Measurements from ENCODE around the gene HSP90B1. TPM values are rescaled to one million over a fixed set of nuclear protein-coding genes. Genes with fewer than 3 reads are reported as not detected.

Gene HSP90B1
- total and polyA plus RNA-seq, 10 of the 15 experiments (the other 5 are each of a cell fraction or from before 2014, with no cell fraction given), result 254 to 968 (median 560) TPM

DNA sequence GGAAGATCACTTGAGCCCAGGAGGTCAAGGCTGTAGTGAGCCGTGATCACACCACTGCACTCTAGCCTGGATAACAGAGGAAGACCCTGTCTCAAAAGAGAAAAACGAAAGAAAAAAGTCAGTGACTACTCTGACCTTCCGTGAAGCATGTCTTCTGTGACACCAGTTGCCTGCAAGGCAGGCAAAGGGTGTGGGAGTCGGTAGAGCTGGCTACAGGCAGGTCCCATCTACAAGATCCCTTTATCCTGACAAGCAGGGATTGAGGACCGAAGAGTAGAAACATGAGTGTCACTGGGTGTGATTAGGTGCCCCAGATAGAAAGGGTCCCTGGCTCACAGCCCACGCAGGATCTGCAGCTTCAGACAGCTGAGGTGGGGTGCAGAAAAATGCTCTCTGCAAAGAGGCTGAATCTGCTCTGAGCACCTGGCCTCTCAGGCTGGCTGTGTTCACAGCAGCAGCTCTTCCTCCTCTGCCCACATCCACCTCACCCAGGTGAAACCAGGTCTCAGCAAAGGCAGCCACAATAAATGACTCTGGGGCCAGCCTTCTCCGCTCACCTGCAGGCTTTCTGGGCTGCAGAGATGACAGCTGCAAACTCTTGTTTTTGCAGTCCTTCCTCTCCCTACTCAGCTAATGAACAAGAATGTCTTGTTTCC, 28.6 kb upstream of the HSP90B1 start (continued):
- no peak for TF ChIP-seq MEF2B (IDR thresholded peaks at IDR 0.05; ENCODE audit: partially characterized antibody, poor library complexity, severe bottlenecking)
- TF ChIP-seq FOXM1 (IDR thresholded peaks at IDR 0.05; ENCODE audit: low read depth, low read length), result no peak
- TF ChIP-seq, protein P1, sequence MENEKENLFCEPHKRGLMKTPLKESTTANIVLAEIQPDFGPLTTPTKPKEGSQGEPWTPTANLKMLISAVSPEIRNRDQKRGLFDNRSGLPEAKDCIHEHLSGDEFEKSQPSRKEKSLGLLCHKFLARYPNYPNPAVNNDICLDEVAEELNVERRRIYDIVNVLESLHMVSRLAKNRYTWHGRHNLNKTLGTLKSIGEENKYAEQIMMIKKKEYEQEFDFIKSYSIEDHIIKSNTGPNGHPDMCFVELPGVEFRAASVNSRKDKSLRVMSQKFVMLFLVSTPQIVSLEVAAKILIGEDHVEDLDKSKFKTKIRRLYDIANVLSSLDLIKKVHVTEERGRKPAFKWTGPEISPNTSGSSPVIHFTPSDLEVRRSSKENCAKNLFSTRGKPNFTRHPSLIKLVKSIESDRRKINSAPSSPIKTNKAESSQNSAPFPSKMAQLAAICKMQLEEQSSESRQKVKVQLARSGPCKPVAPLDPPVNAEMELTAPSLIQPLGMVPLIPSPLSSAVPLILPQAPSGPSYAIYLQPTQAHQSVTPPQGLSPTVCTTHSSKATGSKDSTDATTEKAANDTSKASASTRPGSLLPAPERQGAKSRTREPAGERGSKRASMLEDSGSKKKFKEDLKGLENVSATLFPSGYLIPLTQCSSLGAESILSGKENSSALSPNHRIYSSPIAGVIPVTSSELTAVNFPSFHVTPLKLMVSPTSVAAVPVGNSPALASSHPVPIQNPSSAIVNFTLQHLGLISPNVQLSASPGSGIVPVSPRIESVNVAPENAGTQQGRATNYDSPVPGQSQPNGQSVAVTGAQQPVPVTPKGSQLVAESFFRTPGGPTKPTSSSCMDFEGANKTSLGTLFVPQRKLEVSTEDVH (IDR thresholded peaks at IDR 0.05; ENCODE audit: low read depth, partially characterized antibody), result no peak
- no peak for TF ChIP-seq TBL1XR1 (IDR thresholded peaks at IDR 0.05; ENCODE audit: low read depth, low read length)
- TF ChIP-seq HDAC6 (IDR thresholded peaks at IDR 0.05; ENCODE audit: unreplicated experiment), result no peak

DNA sequence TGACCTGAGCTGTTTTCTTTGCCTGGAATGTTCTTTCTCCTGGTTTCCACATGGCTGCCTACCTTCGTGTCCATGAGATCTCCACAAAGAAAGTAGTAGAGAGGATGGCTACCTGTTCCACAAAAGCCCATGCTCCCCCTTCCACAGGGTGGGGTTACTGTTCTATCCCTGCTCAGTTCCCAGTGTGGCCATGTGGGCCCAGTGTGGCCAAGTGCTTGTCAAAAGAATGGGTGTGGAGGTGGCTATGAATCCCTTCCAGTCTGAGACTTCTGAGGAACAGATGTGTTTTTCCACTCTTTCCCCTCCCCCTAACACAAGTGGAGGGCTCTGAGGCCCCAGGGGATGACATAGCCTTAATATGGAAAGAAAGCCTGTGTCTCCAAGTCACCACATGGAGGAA, 26.2 kb upstream of the HSP90B1 start:
- Histone ChIP-seq H2AFZ (ENCODE audit: control insufficient read depth, low read depth, low read length) (no peak overlapping the region), H3K27me3 (replicated peaks in 1 of 2; ENCODE audit: control insufficient read depth in 2 of 2, insufficient read depth in 2 of 2, low read length in 1 of 2) (no peaks in the 10 kb centered on the region), H3K9ac (ENCODE audit: control insufficient read depth, insufficient read depth, low read length) (no peak overlapping the region), H3K27ac (ENCODE audit: control insufficient read depth, insufficient read depth) (no peak overlapping the region), H3K36me3 (ENCODE audit: control insufficient read depth in 2 of 2, insufficient read depth in 2 of 2, low read length in 1 of 2) (no peaks in the 10 kb centered on the region), H3K79me2 (ENCODE audit: control insufficient read depth, insufficient read depth, low read length) (no peaks in the 10 kb centered on the region), H4K20me1 (ENCODE audit: control insufficient read depth, insufficient read depth) (no peaks in the 10 kb centered on the region), H3K4me3 (no peak overlapping the region), H3K9me3 (replicated peaks; ENCODE audit: control insufficient read depth, insufficient read depth, low read length) (no peaks in the 10 kb centered on the region), H3K4me1 (ENCODE audit: control insufficient read depth, insufficient read depth, low read length) (peaks cover 16% of the 10 kb centered on the region), H3K4me2 (ENCODE audit: control insufficient read depth, insufficient read depth) (no peak overlapping the region)
- DNase-seq (ENCODE audit: low read depth, low spot score), result no peak
- ChIA-PET RAD21 (ENCODE audit: unreplicated experiment) (no interaction called here), CTCF (interaction anchor here (2.0 kb wide), 1 partner anchor 9 kb away, joined by 7 read pairs; no protein-coding TSS in a partner anchor), SMC1A (ENCODE audit: uncharacterized antibody, unreplicated experiment) (interaction anchor here (1.5 to 2.5 kb wide), 2 partner anchors 17 to 36 kb away, joined by 3 to 8 read pairs; no protein-coding TSS in a partner anchor), POLR2A (no interaction called here)
- no peak for ATAC-seq
- no peak for FAIRE-seq
- intact Hi-C loops (cut with micrococcal nuclease; ENCODE audit: unreplicated experiment), result no loop called here
- in situ Hi-C loops (cut with MboI), result no loop called here
- no TSS peak for BruUV-seq (replicated peaks)
- WGBS (ENCODE audit: insufficient coverage, insufficient replicate concordance, low lambda C conversion rate, missing lambda C conversion rate), result 17% methylated on average over 1 of the region's 1 CpG
- TF ChIP-seq, protein P2, sequence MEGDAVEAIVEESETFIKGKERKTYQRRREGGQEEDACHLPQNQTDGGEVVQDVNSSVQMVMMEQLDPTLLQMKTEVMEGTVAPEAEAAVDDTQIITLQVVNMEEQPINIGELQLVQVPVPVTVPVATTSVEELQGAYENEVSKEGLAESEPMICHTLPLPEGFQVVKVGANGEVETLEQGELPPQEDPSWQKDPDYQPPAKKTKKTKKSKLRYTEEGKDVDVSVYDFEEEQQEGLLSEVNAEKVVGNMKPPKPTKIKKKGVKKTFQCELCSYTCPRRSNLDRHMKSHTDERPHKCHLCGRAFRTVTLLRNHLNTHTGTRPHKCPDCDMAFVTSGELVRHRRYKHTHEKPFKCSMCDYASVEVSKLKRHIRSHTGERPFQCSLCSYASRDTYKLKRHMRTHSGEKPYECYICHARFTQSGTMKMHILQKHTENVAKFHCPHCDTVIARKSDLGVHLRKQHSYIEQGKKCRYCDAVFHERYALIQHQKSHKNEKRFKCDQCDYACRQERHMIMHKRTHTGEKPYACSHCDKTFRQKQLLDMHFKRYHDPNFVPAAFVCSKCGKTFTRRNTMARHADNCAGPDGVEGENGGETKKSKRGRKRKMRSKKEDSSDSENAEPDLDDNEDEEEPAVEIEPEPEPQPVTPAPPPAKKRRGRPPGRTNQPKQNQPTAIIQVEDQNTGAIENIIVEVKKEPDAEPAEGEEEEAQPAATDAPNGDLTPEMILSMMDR (IDR thresholded peaks at IDR 0.05 in 2 of 3, conservative IDR thresholded peaks at IDR 0.05 in 1 of 3; ENCODE audit: control insufficient read depth in 2 of 3, extremely low read depth in 1 of 3, insufficient read depth in 1 of 3, low read depth in 3 of 3, low read length in 3 of 3), result no peak
- TF ChIP-seq, protein P3, sequence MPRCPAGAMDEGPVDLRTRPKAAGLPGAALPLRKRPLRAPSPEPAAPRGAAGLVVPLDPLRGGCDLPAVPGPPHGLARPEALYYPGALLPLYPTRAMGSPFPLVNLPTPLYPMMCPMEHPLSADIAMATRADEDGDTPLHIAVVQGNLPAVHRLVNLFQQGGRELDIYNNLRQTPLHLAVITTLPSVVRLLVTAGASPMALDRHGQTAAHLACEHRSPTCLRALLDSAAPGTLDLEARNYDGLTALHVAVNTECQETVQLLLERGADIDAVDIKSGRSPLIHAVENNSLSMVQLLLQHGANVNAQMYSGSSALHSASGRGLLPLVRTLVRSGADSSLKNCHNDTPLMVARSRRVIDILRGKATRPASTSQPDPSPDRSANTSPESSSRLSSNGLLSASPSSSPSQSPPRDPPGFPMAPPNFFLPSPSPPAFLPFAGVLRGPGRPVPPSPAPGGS (IDR thresholded peaks at IDR 0.05; ENCODE audit: borderline replicate concordance, insufficient read depth, low read depth, low read length, poor library complexity, severe bottlenecking), result no peak
- TF ChIP-seq CREM (IDR thresholded peaks at IDR 0.05; ENCODE audit: low read depth) (no peak), BACH1 (IDR thresholded peaks at IDR 0.05; ENCODE audit: borderline replicate concordance) (no peak), NR2C1 (IDR thresholded peaks at IDR 0.05) (no peak)
- TF ChIP-seq, protein P4, sequence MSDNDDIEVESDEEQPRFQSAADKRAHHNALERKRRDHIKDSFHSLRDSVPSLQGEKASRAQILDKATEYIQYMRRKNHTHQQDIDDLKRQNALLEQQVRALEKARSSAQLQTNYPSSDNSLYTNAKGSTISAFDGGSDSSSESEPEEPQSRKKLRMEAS (IDR thresholded peaks at IDR 0.05; ENCODE audit: low read depth, low read length), result no peak
